Activated naive CD8-positive, alpha-beta T cell (primary cell): ENCODE results near the gene SLC7A11.

Experiments
- H3K27ac Mint-ChIP-seq: one replicate; pipeline ENCODE4 v1.8.0; 2021; ENCODE audit warnings: mixed read lengths
- H3K27me3 Mint-ChIP-seq: one replicate; pipeline ENCODE4 v1.8.0; 2021; ENCODE audit warnings: mixed read lengths
- H3K36me3 Mint-ChIP-seq: one replicate; pipeline ENCODE4 v1.8.0; 2021; ENCODE audit warnings: mixed read lengths
- H3K4me1 Mint-ChIP-seq: one replicate; pipeline ENCODE4 v1.8.0; 2021; ENCODE audit warnings: low read depth, mixed read lengths
- H3K4me3 Mint-ChIP-seq: one replicate; pipeline ENCODE4 v1.8.0; 2021; ENCODE audit warnings: mild to moderate bottlenecking, mixed read lengths
- H3K9me3 Mint-ChIP-seq: one replicate; pipeline ENCODE4 v1.8.0; 2021; ENCODE audit warnings: low read depth, mixed read lengths

Gene SLC7A11

DNA sequence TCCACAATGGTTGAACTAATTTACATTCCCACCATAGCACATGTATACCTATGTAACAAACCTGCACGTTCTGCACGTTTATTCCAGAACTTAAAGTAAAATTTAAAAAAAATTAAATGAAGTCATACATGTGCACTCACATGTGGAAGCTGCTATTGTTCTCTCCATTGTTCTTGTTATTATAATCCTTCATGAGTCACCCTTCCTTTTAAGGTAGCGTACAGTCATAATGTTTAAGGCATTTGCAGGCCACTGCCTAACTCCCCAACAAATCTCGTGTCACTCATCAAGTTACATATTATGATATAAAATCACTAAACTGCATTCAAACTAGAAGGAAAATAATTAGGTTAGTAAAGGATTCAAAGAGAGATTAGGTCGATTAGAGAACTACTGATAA, 63.6 kb downstream of the SLC7A11 start:
- H3K36me3 Mint-ChIP-seq, result no peaks in the 10 kb centered on the region
- H3K4me1 Mint-ChIP-seq, result no peaks in the 10 kb centered on the region
- no peaks in the 10 kb centered on the region for H3K9me3 Mint-ChIP-seq
- H3K4me3 Mint-ChIP-seq, result no peak overlapping the region
- no peaks in the 10 kb centered on the region for H3K27me3 Mint-ChIP-seq
- H3K27ac Mint-ChIP-seq, result no peak overlapping the region

GRCh38 chr4:138177278-138177968, 64.7 kb downstream of the SLC7A11 start:
- Mint-ChIP-seq H3K9me3 (no peaks in the 10 kb centered on the region), H3K4me1 (no peaks in the 10 kb centered on the region), H3K27ac (no peak overlapping the region), H3K27me3 (no peaks in the 10 kb centered on the region), H3K4me3 (no peak overlapping the region), H3K36me3 (no peaks in the 10 kb centered on the region)

DNA sequence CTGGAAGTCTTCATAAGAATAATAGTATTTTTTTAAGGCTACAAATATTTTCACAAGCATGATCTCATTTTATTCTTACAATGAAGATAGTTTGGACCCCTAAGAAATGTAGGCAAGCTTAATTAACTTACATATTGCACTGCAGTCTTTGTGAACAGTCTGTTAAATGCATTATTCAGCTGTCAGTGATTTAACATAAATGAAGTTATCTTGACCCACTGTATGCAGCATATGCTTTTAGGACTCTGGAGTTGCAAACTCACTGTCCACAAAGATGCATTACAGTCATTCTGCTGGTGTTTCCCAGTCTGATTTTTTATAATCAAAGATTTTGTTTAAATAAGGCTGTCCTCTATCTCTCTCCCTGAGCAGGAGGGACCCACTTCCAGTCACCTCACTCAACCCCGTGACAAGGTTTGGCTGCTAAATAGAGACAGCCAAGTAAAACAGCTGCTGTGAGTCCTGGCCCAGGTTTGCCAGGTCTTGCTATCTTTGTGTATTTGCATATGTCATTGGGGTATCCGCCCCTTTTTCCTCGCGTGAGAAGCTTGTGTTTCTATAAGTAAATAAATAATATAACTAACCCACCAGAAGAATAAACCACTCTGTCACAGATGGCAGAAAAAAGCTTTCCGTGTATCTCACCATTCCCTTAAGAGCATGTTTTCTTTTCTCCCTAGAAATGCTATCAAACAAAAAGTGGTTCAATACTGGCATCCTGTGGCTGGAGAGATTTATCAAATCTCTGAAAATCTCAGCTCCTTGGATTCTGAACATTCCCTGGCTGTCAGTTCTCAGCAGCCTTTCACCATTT, 67.0 kb downstream of the SLC7A11 start:
- Mint-ChIP-seq H3K27me3 (no peaks in the 10 kb centered on the region), H3K4me1 (no peaks in the 10 kb centered on the region), H3K36me3 (no peaks in the 10 kb centered on the region), H3K9me3 (no peaks in the 10 kb centered on the region), H3K27ac (no peak overlapping the region), H3K4me3 (no peak overlapping the region)

GRCh38 chr4:138164208-138164607, 77.9 kb downstream of the SLC7A11 start:
- H3K27me3 Mint-ChIP-seq, result no peaks in the 10 kb centered on the region
- H3K9me3 Mint-ChIP-seq, result no peaks in the 10 kb centered on the region

GRCh38 chr4:138163171-138163570, 79.0 kb downstream of the SLC7A11 start:
- H3K9me3 Mint-ChIP-seq, result no peaks in the 10 kb centered on the region
- H3K27me3 Mint-ChIP-seq, result no peaks in the 10 kb centered on the region
- H3K4me1 Mint-ChIP-seq, result no peaks in the 10 kb centered on the region
- no peak overlapping the region for H3K27ac Mint-ChIP-seq
- H3K4me3 Mint-ChIP-seq, result no peak overlapping the region
- no peaks in the 10 kb centered on the region for H3K36me3 Mint-ChIP-seq

More at GRCh38 chr4:138164208-138164607, 77.9 kb downstream of the SLC7A11 start:
- H3K36me3 Mint-ChIP-seq, result no peaks in the 10 kb centered on the region
- no peaks in the 10 kb centered on the region for H3K4me1 Mint-ChIP-seq
- no peak overlapping the region for H3K4me3 Mint-ChIP-seq
- no peak overlapping the region for H3K27ac Mint-ChIP-seq

- no peaks in the 10 kb centered on the region for H3K36me3 Mint-ChIP-seq
- H3K4me3 Mint-ChIP-seq, result no peak overlapping the region
- H3K9me3 Mint-ChIP-seq, result no peaks in the 10 kb centered on the region
- no peak overlapping the region for H3K27ac Mint-ChIP-seq
- no peaks in the 10 kb centered on the region for H3K4me1 Mint-ChIP-seq
- H3K27me3 Mint-ChIP-seq, result no peaks in the 10 kb centered on the region
These were observed 79.9 kb downstream of the SLC7A11 start for GRCh38 chr4:138162259-138162658.

GRCh38 chr4:138161351-138161750, 80.8 kb downstream of the SLC7A11 start:
- Mint-ChIP-seq H3K27me3 (no peaks in the 10 kb centered on the region), H3K4me1 (no peaks in the 10 kb centered on the region), H3K27ac (no peak overlapping the region), H3K4me3 (no peak overlapping the region), H3K36me3 (no peaks in the 10 kb centered on the region), H3K9me3 (no peaks in the 10 kb centered on the region)

DNA sequence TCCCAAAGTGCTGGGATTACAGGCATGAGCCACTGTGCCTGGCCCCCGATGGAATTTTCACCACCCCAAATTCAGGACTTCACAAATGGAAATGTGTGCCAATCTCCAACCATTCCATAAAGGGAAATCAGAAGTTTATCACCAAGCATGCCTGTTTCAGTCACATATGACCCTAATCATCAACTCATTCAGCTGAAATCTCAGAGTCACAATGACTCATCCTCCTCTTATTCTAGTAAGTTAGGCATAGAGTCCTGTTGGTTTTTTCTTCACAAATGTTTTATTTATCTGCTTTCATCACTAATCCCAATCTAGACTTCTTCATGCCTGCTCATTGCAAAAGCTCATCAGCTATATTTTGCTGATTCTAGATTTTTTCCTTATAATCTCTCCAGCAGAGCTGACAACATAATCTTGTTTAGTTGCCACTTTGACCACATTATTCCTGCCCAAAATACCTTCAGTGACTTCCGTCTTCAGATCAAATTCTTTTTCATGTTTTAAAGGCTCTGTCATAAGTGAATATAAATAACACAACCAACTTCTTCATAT, 83.3 kb downstream of the SLC7A11 start:
- H3K36me3 Mint-ChIP-seq, result no peaks in the 10 kb centered on the region
- H3K27ac Mint-ChIP-seq, result no peak overlapping the region
- H3K27me3 Mint-ChIP-seq, result no peaks in the 10 kb centered on the region
- no peaks in the 10 kb centered on the region for H3K9me3 Mint-ChIP-seq
- no peaks in the 10 kb centered on the region for H3K4me1 Mint-ChIP-seq
- no peak overlapping the region for H3K4me3 Mint-ChIP-seq

DNA sequence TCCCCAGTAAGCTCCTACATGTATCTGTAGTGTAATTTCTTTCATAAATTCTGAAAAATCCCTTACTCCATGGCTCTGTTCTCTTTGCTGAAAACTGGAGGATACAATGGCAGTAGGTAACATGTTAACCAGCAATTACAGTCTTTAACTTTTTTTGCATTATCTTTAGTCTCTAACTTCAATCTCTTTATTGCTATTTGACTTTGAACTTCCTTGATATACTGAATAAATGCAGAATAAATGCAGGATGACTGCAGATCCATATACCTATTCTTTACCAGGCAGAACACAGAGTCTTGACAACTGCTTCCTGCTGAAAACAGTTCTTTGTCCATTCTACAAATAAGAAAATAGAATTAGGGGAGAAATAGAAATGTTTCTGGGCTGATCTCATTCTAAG, 101.3 kb downstream of the SLC7A11 start:
- H3K27me3 Mint-ChIP-seq, result no peaks in the 10 kb centered on the region
- H3K4me3 Mint-ChIP-seq, result no peak overlapping the region
- H3K9me3 Mint-ChIP-seq, result no peaks in the 10 kb centered on the region
- no peaks in the 10 kb centered on the region for H3K4me1 Mint-ChIP-seq
- no peak overlapping the region for H3K27ac Mint-ChIP-seq
- H3K36me3 Mint-ChIP-seq, result no peaks in the 10 kb centered on the region

GRCh38 chr4:138138774-138139173, 103.4 kb downstream of the SLC7A11 start:
- H3K9me3 Mint-ChIP-seq, result no peaks in the 10 kb centered on the region
- no peaks in the 10 kb centered on the region for H3K27me3 Mint-ChIP-seq
- no peaks in the 10 kb centered on the region for H3K36me3 Mint-ChIP-seq
- no peaks in the 10 kb centered on the region for H3K4me1 Mint-ChIP-seq
- no peak overlapping the region for H3K4me3 Mint-ChIP-seq
- H3K27ac Mint-ChIP-seq, result no peak overlapping the region

DNA sequence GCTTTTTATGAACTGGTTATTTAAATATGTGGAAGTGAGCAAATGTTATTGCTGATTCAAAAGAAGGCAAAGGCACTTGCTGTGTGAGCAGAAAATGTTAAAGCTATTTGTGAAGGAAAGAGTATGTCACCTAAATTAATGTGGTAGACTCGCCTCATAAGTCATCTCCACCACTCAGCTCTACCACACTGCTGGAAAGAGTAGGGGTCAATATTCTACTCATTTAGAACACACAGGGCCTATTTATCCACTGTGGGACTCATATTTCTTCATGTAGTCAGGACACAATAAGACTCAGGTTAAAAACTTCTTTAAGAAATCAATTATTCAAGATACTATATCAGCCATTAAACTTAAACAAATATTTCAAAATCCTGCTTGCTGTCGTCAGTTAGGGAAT, 106.5 kb downstream of the SLC7A11 start:
- peaks cover 12% of the 10 kb centered on the region for H3K9me3 Mint-ChIP-seq
- H3K36me3 Mint-ChIP-seq, result no peaks in the 10 kb centered on the region
- no peak overlapping the region for H3K4me3 Mint-ChIP-seq
- H3K4me1 Mint-ChIP-seq, result no peaks in the 10 kb centered on the region
- H3K27me3 Mint-ChIP-seq, result no peaks in the 10 kb centered on the region
- no peak overlapping the region for H3K27ac Mint-ChIP-seq

GRCh38 chr4:138118270-138118669, 123.9 kb downstream of the SLC7A11 start:
- Mint-ChIP-seq H3K4me3 (no peak overlapping the region), H3K9me3 (no peaks in the 10 kb centered on the region), H3K27me3 (no peaks in the 10 kb centered on the region), H3K36me3 (no peaks in the 10 kb centered on the region), H3K27ac (no peak overlapping the region), H3K4me1 (no peaks in the 10 kb centered on the region)

DNA sequence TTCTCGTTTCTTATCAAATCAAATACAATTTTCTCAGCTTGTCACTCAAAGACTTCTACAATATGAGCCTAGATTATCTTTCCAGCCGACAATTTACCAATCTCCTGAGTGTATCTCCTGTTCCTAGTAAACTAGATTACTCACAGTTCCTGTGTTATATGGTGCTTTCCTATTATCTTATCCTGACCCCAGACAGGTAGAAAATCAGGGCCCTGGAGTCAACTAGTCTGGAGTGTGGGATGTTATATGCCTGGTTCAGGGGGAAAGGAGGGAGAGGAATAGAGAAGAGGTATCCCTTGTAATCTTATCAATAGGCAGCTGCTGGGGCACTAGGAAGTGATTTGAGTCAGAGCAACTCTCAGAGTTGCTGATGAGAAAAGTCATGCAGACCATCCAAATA, 127.1 kb downstream of the SLC7A11 start:
- Mint-ChIP-seq H3K9me3 (no peaks in the 10 kb centered on the region), H3K4me1 (no peaks in the 10 kb centered on the region), H3K27me3 (no peaks in the 10 kb centered on the region), H3K4me3 (no peak overlapping the region), H3K27ac (no peak overlapping the region), H3K36me3 (no peaks in the 10 kb centered on the region)

GRCh38 chr4:138114434-138114833, 127.7 kb downstream of the SLC7A11 start:
- no peaks in the 10 kb centered on the region for H3K36me3 Mint-ChIP-seq
- H3K27me3 Mint-ChIP-seq, result no peaks in the 10 kb centered on the region
- H3K27ac Mint-ChIP-seq, result no peak overlapping the region
- H3K9me3 Mint-ChIP-seq, result no peaks in the 10 kb centered on the region
- no peak overlapping the region for H3K4me3 Mint-ChIP-seq
- H3K4me1 Mint-ChIP-seq, result no peaks in the 10 kb centered on the region
